Astrocyte (in vitro differentiated cells and primary cell): Measurements from ENCODE around the gene P3H3. TPM values are rescaled to one million over a fixed set of nuclear protein-coding genes. Genes with fewer than 3 reads are reported as not detected.
"Not testable (repeated sequence)": the region's sequence is repeated elsewhere in the genome, so short reads cannot be mapped to it uniquely, and the experiment has no call there.

Experiments
- DNase-seq: peaks from one replicate; pipeline ENCODE4 v3.0.0-alpha.2; 2010; ENCODE audit warnings: low read depth
- FAIRE-seq: peaks from 2 replicates; lab custom pipeline; 2011; peaks lifted over from hg19 to GRCh38; lab: Jason Lieb, UNC
- H2AFZ ChIP-seq: 2 replicates; pipeline ENCODE4 v1.6.0; 2012; ENCODE audit warnings: low read depth, low read length, inconsistent platforms
- H3K27ac ChIP-seq: 2 replicates; pipeline ENCODE4 v1.5.1; 2011; ENCODE audit warnings: low read depth, low read length, inconsistent platforms
- H3K27me3 ChIP-seq: 2 replicates; pipeline ENCODE4 v1.6.0; 2011; ENCODE audit warnings: low read length, inconsistent platforms; ENCODE audit not compliant: insufficient read depth
- H3K36me3 ChIP-seq: 2 replicates; pipeline ENCODE4 v1.5.1; 2011; ENCODE audit warnings: low read length, inconsistent platforms; ENCODE audit not compliant: insufficient read depth
- H3K4me1 ChIP-seq: 2 replicates; pipeline ENCODE4 v1.5.1; 2011; ENCODE audit warnings: low read length, inconsistent platforms; ENCODE audit not compliant: insufficient read depth
- H3K4me2 ChIP-seq: 2 replicates; pipeline ENCODE4 v1.6.0; 2012; ENCODE audit warnings: low read length, inconsistent platforms
- H3K4me3 ChIP-seq: 2 replicates; pipeline ENCODE4 v1.5.1; 2011; ENCODE audit warnings: low read depth, mild to moderate bottlenecking, low read length, inconsistent platforms; ENCODE audit not compliant: insufficient read depth
- H3K79me2 ChIP-seq: 2 replicates; pipeline ENCODE4 v1.6.0; 2012; ENCODE audit warnings: mild to moderate bottlenecking, low read length, inconsistent platforms; ENCODE audit not compliant: insufficient read depth
- H3K9ac ChIP-seq: 2 replicates; pipeline ENCODE4 v1.6.0; 2012; ENCODE audit warnings: mild to moderate bottlenecking, low read length, inconsistent platforms
- H3K9me3 ChIP-seq: 2 replicates; pipeline ENCODE4 v1.5.1; 2012; ENCODE audit warnings: low read depth, mild to moderate bottlenecking, low read length, inconsistent platforms; ENCODE audit not compliant: insufficient read depth
- H4K20me1 ChIP-seq: 2 replicates; pipeline ENCODE4 v1.6.0; 2012; ENCODE audit warnings: low read length, inconsistent platforms; ENCODE audit not compliant: insufficient read depth
- H3K27ac Mint-ChIP-seq: one replicate; pipeline ENCODE4 v1.8.0; 2021; ENCODE audit warnings: mild to moderate bottlenecking, mixed read lengths; ENCODE audit not compliant: unreplicated experiment
- H3K27me3 Mint-ChIP-seq: one replicate; pipeline ENCODE4 v1.8.0; 2021; ENCODE audit warnings: low read depth, mixed read lengths; ENCODE audit not compliant: unreplicated experiment
- H3K36me3 Mint-ChIP-seq: one replicate; pipeline ENCODE4 v1.8.0; 2021; ENCODE audit warnings: low read depth, mixed read lengths; ENCODE audit not compliant: unreplicated experiment
- H3K4me1 Mint-ChIP-seq: one replicate; pipeline ENCODE4 v1.8.0; 2021; ENCODE audit warnings: low read depth, mixed read lengths; ENCODE audit not compliant: unreplicated experiment
- H3K4me3 Mint-ChIP-seq: one replicate; pipeline ENCODE4 v1.8.0; 2021; ENCODE audit warnings: mild to moderate bottlenecking, moderate library complexity, mixed read lengths; ENCODE audit not compliant: unreplicated experiment
- H3K9me3 Mint-ChIP-seq: one replicate; pipeline ENCODE4 v1.8.0; 2021; ENCODE audit warnings: mild to moderate bottlenecking, mixed read lengths; ENCODE audit not compliant: unreplicated experiment
- EZH2 ChIP-seq: IDR thresholded peaks from 2 replicates; pipeline ENCODE4 v1.6.1; 2012; ENCODE audit warnings: mild to moderate bottlenecking, low read length, inconsistent platforms; ENCODE audit not compliant: insufficient read depth
- total RNA-seq: library from RNA; stranded (reverse); gene quantifications from 2 replicates; pipeline ENCODE4 v1.2.1, GENCODE V29; 2021
- TF ChIP-seq, protein P1 (sequence below): IDR thresholded peaks from 2 replicates; pipeline ENCODE4 v1.5.1; 2011; ENCODE audit warnings: low read depth, mild to moderate bottlenecking, inconsistent platforms, low read length, moderate library complexity; ENCODE audit not compliant: insufficient read depth

P3H3 gene
- total RNA-seq, 1 donor from 2014 or later, result 101 TPM

DNA sequence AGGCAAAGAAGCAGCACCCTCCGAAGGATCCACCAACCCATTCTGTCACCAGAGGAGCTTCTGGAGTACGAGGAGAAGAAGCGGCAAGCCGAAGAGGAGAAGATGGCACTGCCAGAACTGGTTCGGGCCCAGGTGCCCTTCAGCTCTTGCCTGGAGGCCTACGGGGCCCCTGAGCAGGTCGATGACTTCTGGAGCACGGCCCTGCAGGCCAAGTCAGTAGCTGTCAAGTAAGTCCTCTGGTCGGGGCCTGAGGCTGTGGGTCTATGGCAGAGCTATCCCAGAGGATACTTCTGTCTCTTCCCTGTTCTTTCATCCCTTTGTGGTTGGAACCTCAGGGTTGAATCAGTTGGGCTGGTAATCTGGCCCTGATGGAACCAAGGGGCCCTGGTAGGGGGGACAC lies 33.2 kb downstream of the P3H3 start:
- H3K4me1 ChIP-seq, result peaks cover under 1% of the 10 kb centered on the region
- no peaks in the 10 kb centered on the region for H3K9me3 ChIP-seq
- H3K36me3 ChIP-seq, result peaks cover 45% of the 10 kb centered on the region
- H3K27ac ChIP-seq, result no peak overlapping the region
- H3K27me3 ChIP-seq, result no peaks in the 10 kb centered on the region
- H3K27ac Mint-ChIP-seq, result no peak overlapping the region
- H3K4me3 Mint-ChIP-seq, result no peak overlapping the region
- DNase-seq, result no peak
- no peaks in the 10 kb centered on the region for H3K4me1 Mint-ChIP-seq
- no peak overlapping the region for H3K4me3 ChIP-seq
- no peaks in the 10 kb centered on the region for H3K27me3 Mint-ChIP-seq
- no peak overlapping the region for H3K9ac ChIP-seq
- no peaks in the 10 kb centered on the region for H4K20me1 ChIP-seq
- peaks cover 35% of the 10 kb centered on the region for H3K36me3 Mint-ChIP-seq
- FAIRE-seq, result no peak
- no peak overlapping the region for H3K4me2 ChIP-seq
- H3K9me3 Mint-ChIP-seq, result no peaks in the 10 kb centered on the region
- no peak overlapping the region for H2AFZ ChIP-seq
- no peaks in the 10 kb centered on the region for H3K79me2 ChIP-seq
- no peak for TF ChIP-seq EZH2
- TF ChIP-seq, protein P1, sequence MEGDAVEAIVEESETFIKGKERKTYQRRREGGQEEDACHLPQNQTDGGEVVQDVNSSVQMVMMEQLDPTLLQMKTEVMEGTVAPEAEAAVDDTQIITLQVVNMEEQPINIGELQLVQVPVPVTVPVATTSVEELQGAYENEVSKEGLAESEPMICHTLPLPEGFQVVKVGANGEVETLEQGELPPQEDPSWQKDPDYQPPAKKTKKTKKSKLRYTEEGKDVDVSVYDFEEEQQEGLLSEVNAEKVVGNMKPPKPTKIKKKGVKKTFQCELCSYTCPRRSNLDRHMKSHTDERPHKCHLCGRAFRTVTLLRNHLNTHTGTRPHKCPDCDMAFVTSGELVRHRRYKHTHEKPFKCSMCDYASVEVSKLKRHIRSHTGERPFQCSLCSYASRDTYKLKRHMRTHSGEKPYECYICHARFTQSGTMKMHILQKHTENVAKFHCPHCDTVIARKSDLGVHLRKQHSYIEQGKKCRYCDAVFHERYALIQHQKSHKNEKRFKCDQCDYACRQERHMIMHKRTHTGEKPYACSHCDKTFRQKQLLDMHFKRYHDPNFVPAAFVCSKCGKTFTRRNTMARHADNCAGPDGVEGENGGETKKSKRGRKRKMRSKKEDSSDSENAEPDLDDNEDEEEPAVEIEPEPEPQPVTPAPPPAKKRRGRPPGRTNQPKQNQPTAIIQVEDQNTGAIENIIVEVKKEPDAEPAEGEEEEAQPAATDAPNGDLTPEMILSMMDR, result no peak

DNA sequence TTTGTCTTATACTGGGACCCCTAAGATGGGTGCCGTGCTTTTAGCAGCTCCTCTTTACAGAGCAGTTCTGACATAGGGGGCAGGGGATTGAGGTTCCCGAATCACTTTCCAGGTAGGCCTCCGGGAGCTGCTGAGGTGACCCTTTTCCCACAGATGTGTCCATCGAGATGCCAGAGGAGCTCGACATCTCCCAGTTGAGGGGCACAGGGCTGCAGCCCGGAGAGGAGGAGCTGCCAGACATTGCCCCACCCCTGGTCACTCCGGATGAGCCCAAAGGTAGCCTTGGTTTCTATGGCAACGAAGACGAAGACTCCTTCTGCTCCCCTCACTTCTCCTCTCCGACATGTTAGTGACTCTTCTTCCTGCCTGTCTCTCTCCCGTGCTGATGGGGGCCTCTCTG lies 34.8 kb downstream of the P3H3 start:
- peaks cover 31% of the 10 kb centered on the region for H3K36me3 Mint-ChIP-seq
- Histone ChIP-seq H3K9me3 (no peaks in the 10 kb centered on the region), H3K36me3 (peaks cover 35% of the 10 kb centered on the region), H3K79me2 (peaks cover 7% of the 10 kb centered on the region), H3K27me3 (no peaks in the 10 kb centered on the region), H3K27ac (no peak overlapping the region), H2AFZ (no peak overlapping the region), H3K4me3 (no peak overlapping the region), H3K4me1 (peaks cover 7% of the 10 kb centered on the region), H3K9ac (no peak overlapping the region), H3K4me2 (no peak overlapping the region), H4K20me1 (peaks cover 6% of the 10 kb centered on the region)
- peak overlapping the region; percentile 34 for H3K27ac Mint-ChIP-seq
- no peaks in the 10 kb centered on the region for H3K9me3 Mint-ChIP-seq
- no peaks in the 10 kb centered on the region for H3K27me3 Mint-ChIP-seq
- H3K4me1 Mint-ChIP-seq, result no peaks in the 10 kb centered on the region
- DNase-seq (no peak), FAIRE-seq (no peak)
- no peak overlapping the region for H3K4me3 Mint-ChIP-seq
- no peak for TF ChIP-seq EZH2

DNA sequence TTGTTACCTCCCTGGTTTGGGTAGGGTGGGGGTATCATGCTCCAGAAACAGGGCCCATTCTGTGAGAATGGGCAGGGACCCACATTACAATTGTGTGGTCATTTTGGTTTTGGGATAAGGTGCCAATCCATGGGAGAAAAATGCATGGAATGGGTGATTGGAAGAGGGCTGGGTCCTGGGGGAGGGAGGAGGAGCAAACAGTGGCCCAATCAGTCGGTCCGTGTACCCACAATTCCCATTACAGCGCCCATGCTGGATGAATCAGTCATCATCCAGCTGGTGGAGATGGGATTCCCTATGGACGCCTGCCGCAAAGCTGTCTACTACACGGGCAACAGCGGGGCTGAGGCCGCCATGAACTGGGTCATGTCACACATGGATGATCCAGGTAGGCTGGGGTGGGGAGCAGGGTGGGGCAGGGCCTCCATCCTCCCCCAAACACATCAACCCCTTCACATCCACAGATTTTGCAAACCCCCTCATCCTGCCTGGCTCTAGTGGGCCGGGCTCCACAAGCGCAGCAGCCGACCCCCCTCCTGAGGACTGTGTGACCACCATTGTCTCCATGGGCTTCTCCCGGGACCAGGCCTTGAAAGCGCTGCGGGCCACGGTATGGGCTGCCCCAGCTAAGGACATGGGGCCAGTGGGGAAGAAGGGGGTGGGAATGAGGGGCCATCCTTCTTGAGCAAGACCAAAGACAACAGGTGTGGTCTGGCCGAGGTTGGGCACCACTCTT lies 35.5 kb downstream of the P3H3 start:
- TF ChIP-seq, protein P1, result no peak
- TF ChIP-seq EZH2, result no peak
- peaks cover 14% of the 10 kb centered on the region for H3K4me1 ChIP-seq

DNA sequence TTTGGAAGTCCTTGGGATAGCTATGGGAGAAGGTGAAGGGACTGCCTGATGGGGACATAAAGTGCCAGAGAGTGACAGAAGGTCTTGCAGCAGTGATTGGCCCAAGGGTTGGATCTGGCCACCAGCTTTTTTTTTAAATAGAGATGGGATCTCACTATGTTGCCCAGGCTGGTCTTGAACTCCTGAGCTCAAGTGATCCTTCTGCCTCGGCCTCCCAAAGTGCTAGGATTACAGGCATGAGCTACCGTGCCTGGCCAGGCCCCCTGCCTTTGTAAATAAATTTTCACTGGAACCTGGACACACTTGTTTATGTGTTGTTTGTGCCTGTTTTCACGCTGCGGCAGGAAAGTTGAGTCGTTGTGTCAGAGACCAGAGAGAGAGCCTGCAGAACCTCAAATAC lies 37.1 kb downstream of the P3H3 start:
- not testable (repeated sequence) for H2AFZ ChIP-seq, H3K9ac ChIP-seq, H3K27me3 Mint-ChIP-seq, DNase-seq, H3K27ac ChIP-seq, H3K4me2 ChIP-seq, H3K27me3 ChIP-seq, H3K9me3 ChIP-seq, H3K4me3 ChIP-seq, FAIRE-seq, H3K9me3 Mint-ChIP-seq, H3K27ac Mint-ChIP-seq
- Histone ChIP-seq H3K79me2 (peaks cover 30% of the 10 kb centered on the region), H3K4me1 (peaks cover 26% of the 10 kb centered on the region), H3K36me3 (peaks cover 29% of the 10 kb centered on the region), H4K20me1 (peaks cover 29% of the 10 kb centered on the region)
- Mint-ChIP-seq H3K4me3 (peak overlapping the region; percentile 29), H3K4me1 (peaks cover 12% of the 10 kb centered on the region), H3K36me3 (peaks cover 36% of the 10 kb centered on the region)

More for the DNA sequence above, 35.5 kb downstream of the P3H3 start:
- Histone ChIP-seq H3K4me2 (no peak overlapping the region), H3K36me3 (peaks cover 28% of the 10 kb centered on the region), H3K9ac (no peak overlapping the region), H3K27ac (no peak overlapping the region), H4K20me1 (peaks cover 13% of the 10 kb centered on the region), H3K27me3 (no peaks in the 10 kb centered on the region), H3K4me3 (no peak overlapping the region), H2AFZ (no peak overlapping the region), H3K9me3 (no peaks in the 10 kb centered on the region), H3K79me2 (peaks cover 14% of the 10 kb centered on the region)
- Mint-ChIP-seq H3K4me1 (peaks cover under 1% of the 10 kb centered on the region), H3K9me3 (no peaks in the 10 kb centered on the region), H3K4me3 (no peak overlapping the region), H3K27me3 (no peaks in the 10 kb centered on the region), H3K36me3 (peaks cover 29% of the 10 kb centered on the region), H3K27ac (peak overlapping the region; percentile 34)
- FAIRE-seq, result no peak
- no peak for DNase-seq
